HG02852 (cell line): ENCODE results near the gene BPIFA2.
"Not testable (repeated sequence)": the region's sequence is repeated elsewhere in the genome, so short reads cannot be mapped to it uniquely, and the experiment has no call there.

Source experiments
- ATAC-seq: cut with Tn5 transposase; IDR thresholded peaks from one replicate; pipeline ENCODE4 v1.9.1; 2021; ENCODE audit warnings: mild to moderate bottlenecking, moderate library complexity; ENCODE audit not compliant: unreplicated experiment

BPIFA2 gene

GRCh38 chr20:33167859-33168258, at the start of gene BPIFA2:
TSS of gene BPIFA2 (plus strand) at chr20:33168159. CDS start at chr20:33169146, 987 bp downstream.
- no peak for ATAC-seq

- ATAC-seq, result peak; percentile 73
These were observed 47.9 kb upstream of the BPIFA2 start for GRCh38 chr20:33119725-33120720.

- ATAC-seq, result no peak
These were observed 47.0 kb upstream of the BPIFA2 start for GRCh38 chr20:33120934-33121333.

- ATAC-seq, result not testable (repeated sequence)
These were observed 45.7 kb upstream of the BPIFA2 start for GRCh38 chr20:33122297-33122696.

GRCh38 chr20:33124261-33124660, 43.7 kb upstream of the BPIFA2 start:
- ATAC-seq, result no peak

GRCh38 chr20:33124994-33125393, 43.0 kb upstream of the BPIFA2 start:
- ATAC-seq, result no peak

GRCh38 chr20:33125983-33126382, 42.0 kb upstream of the BPIFA2 start:
- ATAC-seq, result no peak

GRCh38 chr20:33127422-33128097, 40.4 kb upstream of the BPIFA2 start:
- ATAC-seq, result no peak

- no peak for ATAC-seq
These were observed 37.3 kb upstream of the BPIFA2 start for GRCh38 chr20:33130568-33131061.

- no peak for ATAC-seq
These were observed 35.9 kb upstream of the BPIFA2 start for GRCh38 chr20:33131949-33132473.

GRCh38 chr20:33132513-33133372, 35.2 kb upstream of the BPIFA2 start:
- no peak for ATAC-seq

- no peak for ATAC-seq
These were observed 34.5 kb upstream of the BPIFA2 start for GRCh38 chr20:33133373-33133941.

GRCh38 chr20:33137195-33137594, 30.8 kb upstream of the BPIFA2 start:
- ATAC-seq, result no peak

- no peak for ATAC-seq
These were observed 28.5 kb upstream of the BPIFA2 start for GRCh38 chr20:33139467-33139866.

GRCh38 chr20:33145521-33145920, 22.4 kb upstream of the BPIFA2 start:
- no peak for ATAC-seq

- no peak for ATAC-seq
These were observed 20.7 kb upstream of the BPIFA2 start for GRCh38 chr20:33147299-33147698.

- no peak for ATAC-seq
These were observed 19.9 kb upstream of the BPIFA2 start for GRCh38 chr20:33148040-33148439.

GRCh38 chr20:33154252-33154651, 13.7 kb upstream of the BPIFA2 start:
- no peak for ATAC-seq

GRCh38 chr20:33158637-33159385, 9.1 kb upstream of the BPIFA2 start:
- ATAC-seq, result no peak
